ENCODE data around the gene NCAPH2. TPM values are rescaled to one million over a fixed set of nuclear protein-coding genes. Genes with fewer than 3 reads are reported as not detected.

NCAPH2 gene
- total RNA-seq, 8 experiments from 2014 or later = 12.1 to 59.7 (median 39.5) TPM

Other genes with a start within 250 kb of the NCAPH2 start
- gene MAPK12, start 246.5 kb upstream of the NCAPH2 start, total RNA-seq = 10 to 100 TPM in 7 of 8 experiments, 1 to 10 TPM in 1; 8.8 to 34.7 (median 22.7) TPM
- gene MAPK11, start 237.8 kb upstream of the NCAPH2 start, total RNA-seq = 10 to 100 TPM in 5 of 8 experiments, 1 to 10 TPM in 3; 2.6 to 26.7 (median 15.9) TPM
- 100 to 1,000 TPM in 1 of 8 experiments, 10 to 100 TPM in 7; 36.8 to 104 (median 59.6) TPM for gene PLXNB2, start 200.6 kb upstream of the NCAPH2 start, total RNA-seq
- 10 to 100 TPM in 4 of 8 experiments, 1 to 10 TPM in 4; 1.7 to 15.3 (median 10.6) TPM for gene DENND6B, start 181.2 kb upstream of the NCAPH2 start, total RNA-seq
- gene PPP6R2, start 164.9 kb upstream of the NCAPH2 start, total RNA-seq = 10 to 100 TPM; 25.1 to 75.6 (median 40.4) TPM
- 10 to 100 TPM; 37.5 to 94.4 (median 60.3) TPM for gene SBF1, start 33.2 kb upstream of the NCAPH2 start, total RNA-seq
- 1 to 10 TPM in 5 of 8 experiments, under 1 TPM in 3; 0.09 to 7.6 (median 1.2) TPM for gene ADM2, start 26.7 kb upstream of the NCAPH2 start, total RNA-seq
- under 1 TPM in 4 of 8 experiments, not detected in 4; 0.13 to 0.52 (median 0.36) TPM for gene MIOX, start 21.4 kb upstream of the NCAPH2 start, total RNA-seq
- 10 to 100 TPM; 20.2 to 44.9 (median 39.9) TPM for gene LMF2, start 522 bp upstream of the NCAPH2 start, total RNA-seq
- gene SCO2, start 17.4 kb downstream of the NCAPH2 start, total RNA-seq = 1 to 10 TPM in 5 of 8 experiments, under 1 TPM in 3; 0.64 to 2.2 (median 1.2) TPM
- gene TYMP, start 21.8 kb downstream of the NCAPH2 start, total RNA-seq = 10 to 100 TPM in 1 of 8 experiments, 1 to 10 TPM in 6, under 1 TPM in 1; 0.87 to 10.6 (median 3.9) TPM
- gene KLHDC7B, start 37.7 kb downstream of the NCAPH2 start, total RNA-seq = 1 to 10 TPM in 2 of 8 experiments, under 1 TPM in 6; 0.16 to 1.5 (median 0.40) TPM
- 1 to 10 TPM in 1 of 8 experiments, under 1 TPM in 1, not detected in 6; 0.87 to 1.2 TPM for gene SYCE3, start 54.7 kb downstream of the NCAPH2 start, total RNA-seq
- 10 to 100 TPM in 3 of 8 experiments, 1 to 10 TPM in 5; 2.8 to 17.7 (median 9.6) TPM for gene CPT1B, start 70.2 kb downstream of the NCAPH2 start, total RNA-seq
- 10 to 100 TPM; 19.0 to 71.7 (median 33.1) TPM for gene CHKB, start 74.6 kb downstream of the NCAPH2 start, total RNA-seq
- gene MAPK8IP2, start 92.6 kb downstream of the NCAPH2 start, total RNA-seq = 10 to 100 TPM in 5 of 8 experiments, 1 to 10 TPM in 1, under 1 TPM in 2; 0.41 to 38.1 (median 27.4) TPM
- gene ARSA, start 119.9 kb downstream of the NCAPH2 start, total RNA-seq = 10 to 100 TPM in 6 of 8 experiments, 1 to 10 TPM in 2; 7.1 to 43.4 (median 13.2) TPM
- gene SHANK3, start 164.6 kb downstream of the NCAPH2 start, total RNA-seq = 1 to 10 TPM in 5 of 8 experiments, under 1 TPM in 3; 0.41 to 7.8 (median 5.2) TPM
- gene ACR, start 230.0 kb downstream of the NCAPH2 start, total RNA-seq = under 1 TPM in 4 of 8 experiments, not detected in 4; 0.33 to 1.00 (median 0.63) TPM

Data from motor neuron (in vitro differentiated cells).